T-helper 1 cell (primary cell): ENCODE measurements around the gene RPGRIP1.
"Not testable (repeated sequence)": the region's sequence is repeated elsewhere in the genome, so short reads cannot be mapped to it uniquely, and the experiment has no call there.

Source experiments
- DNase-seq, 5 donors: peaks; one replicate each; pipeline ENCODE4 v3.0.0-alpha.2; 2012 to 2020

Gene RPGRIP1

GRCh38 chr14:21302013-21302835, 22.3 kb downstream of the RPGRIP1 start:
- no peak for DNase-seq

GRCh38 chr14:21302836-21303140, 22.9 kb downstream of the RPGRIP1 start:
- DNase-seq, result not testable (repeated sequence)

GRCh38 chr14:21307637-21308036, 27.8 kb downstream of the RPGRIP1 start:
- DNase-seq, result no peak

- no peak for DNase-seq
Observed at GRCh38 chr14:21308132-21308478, 28.2 kb downstream of the RPGRIP1 start.

- peak; percentile 50 to 83 (median 68) for DNase-seq
Observed at GRCh38 chr14:21308479-21309237, 28.8 kb downstream of the RPGRIP1 start.

- DNase-seq, result no peak
Observed at GRCh38 chr14:21309238-21309636, 29.4 kb downstream of the RPGRIP1 start.

GRCh38 chr14:21309956-21310355, 30.1 kb downstream of the RPGRIP1 start:
- DNase-seq, result no peak

- DNase-seq, result no peak
Observed at GRCh38 chr14:21311614-21312013, 31.7 kb downstream of the RPGRIP1 start.

- DNase-seq, result no peak
Observed at GRCh38 chr14:21313512-21313911, 33.6 kb downstream of the RPGRIP1 start.

GRCh38 chr14:21317398-21317797, 37.5 kb downstream of the RPGRIP1 start:
- DNase-seq, result no peak

- no peak for DNase-seq
Observed at GRCh38 chr14:21320913-21321312, 41.0 kb downstream of the RPGRIP1 start.

- no peak for DNase-seq
Observed at GRCh38 chr14:21322716-21323115, 42.8 kb downstream of the RPGRIP1 start.

GRCh38 chr14:21326972-21327371, 47.1 kb downstream of the RPGRIP1 start:
- DNase-seq, result no peak
